GM12878 (cell line): ENCODE data around the gene CNNM4. TPM values are rescaled to one million over a fixed set of nuclear protein-coding genes. Genes with fewer than 3 reads are reported as not detected.

ENCODE experiments used
- ATAC-seq: fragments of 200-7000 bp; cut with Tn5 transposase; 3 replicates; pipeline ENCODE4 v1.9.1; 2020; ENCODE audit warnings: mild to moderate bottlenecking, moderate library complexity
- BruUV-seq: library from RNA; stranded (reverse); fragments of 400-500 nt; replicated peaks from 2 replicates; lab custom pipeline; 2021; lab: Mats Ljungman, UMichigan
- CTCF ChIA-PET: fragments of 300-600 bp; sonication (Branson Sonifier 250); formaldehyde crosslinking; extraction: SDS; loops from one replicate; lab custom pipeline; 2021; ENCODE audit warnings: inconsistent platforms; lab: Yijun Ruan, JAX
- POLR2A ChIA-PET: fragments of 350-600 bp; formaldehyde crosslinking; extraction: SDS; loops from one replicate; lab custom pipeline; 2021; ENCODE audit warnings: inconsistent platforms; lab: Charles Lee
- RAD21 ChIA-PET: fragments of 300-600 bp; sonication (Branson Sonifier 250); formaldehyde crosslinking; loops from one replicate; lab custom pipeline; 2023; ENCODE audit warnings: antibody characterized with exemption; ENCODE audit not compliant: unreplicated experiment; lab: Charles Lee
- SMC1A ChIA-PET: fragments of 300-600 bp; sonication (Branson Sonifier 250); formaldehyde crosslinking; loops from one replicate; lab custom pipeline; 2023; ENCODE audit not compliant: unreplicated experiment, uncharacterized antibody; lab: Charles Lee
- DNase-seq: peaks from one replicate; pipeline ENCODE4 v3.0.0-alpha.2; 2011; ENCODE audit warnings: low read depth, low spot score
- FAIRE-seq: peaks from 3 replicates; lab custom pipeline; 2011; peaks lifted over from hg19 to GRCh38; lab: Jason Lieb, UNC
- H2AFZ ChIP-seq: 2 replicates; pipeline ENCODE4 v1.6.0; 2011; ENCODE audit warnings: low read depth, low read length, control low read depth; ENCODE audit not compliant: control insufficient read depth
- H3K27ac ChIP-seq: 2 replicates; pipeline ENCODE4 v1.5.1; 2011; ENCODE audit warnings: control low read depth; ENCODE audit not compliant: control insufficient read depth, insufficient read depth
- H3K27me3 ChIP-seq, 2 experiments: replicated peaks in 1 of 2; 2 replicates each; pipeline versions ENCODE4 v1.6.0 to v1.6.1; 2011; ENCODE audit warnings: low read length in 1 of 2; ENCODE audit not compliant: control insufficient read depth in 2 of 2, insufficient read depth in 2 of 2
- H3K36me3 ChIP-seq, 2 experiments: 2 replicates each; pipeline ENCODE4 v1.5.1; 2011; ENCODE audit warnings: low read length in 1 of 2; ENCODE audit not compliant: control insufficient read depth in 2 of 2, insufficient read depth in 2 of 2
- H3K4me1 ChIP-seq: 2 replicates; pipeline ENCODE4 v1.6.1; 2011; ENCODE audit warnings: mild to moderate bottlenecking, low read length, moderate library complexity, mixed read lengths; ENCODE audit not compliant: control insufficient read depth, insufficient read depth
- H3K4me2 ChIP-seq: 2 replicates; pipeline ENCODE4 v1.6.0; 2011; ENCODE audit warnings: control low read depth; ENCODE audit not compliant: control insufficient read depth, insufficient read depth
- H3K4me3 ChIP-seq: fragments of 200-600 bp; sonication (generic); 2 replicates; pipeline ENCODE4 v1.5.1; 2016
- H3K79me2 ChIP-seq: 2 replicates; pipeline ENCODE4 v1.6.0; 2011; ENCODE audit warnings: low read length; ENCODE audit not compliant: control insufficient read depth, insufficient read depth
- H3K9ac ChIP-seq: 2 replicates; pipeline ENCODE4 v1.8.0; 2011; ENCODE audit warnings: low read length, control low read depth, mixed read lengths; ENCODE audit not compliant: control insufficient read depth, insufficient read depth
- H3K9me3 ChIP-seq: replicated peaks from 3 replicates; pipeline ENCODE4 v1.5.1; 2011; ENCODE audit warnings: mild to moderate bottlenecking, low read length; ENCODE audit not compliant: control insufficient read depth, insufficient read depth
- H4K20me1 ChIP-seq: 2 replicates; pipeline ENCODE4 v1.6.0; 2011; ENCODE audit not compliant: control insufficient read depth, insufficient read depth
- FOXM1 ChIP-seq: IDR thresholded peaks from 2 replicates; pipeline ENCODE4 v1.6.1; 2012; ENCODE audit warnings: low read depth, mild to moderate bottlenecking, inconsistent platforms, low read length, moderate library complexity
- NBN ChIP-seq: fragments of 450-650 bp; IDR thresholded peaks from 2 replicates; pipeline ENCODE4 v1.6.1; 2016
- NFIC ChIP-seq: IDR thresholded peaks from 2 replicates; pipeline ENCODE4 v1.6.1; 2012; ENCODE audit warnings: low read depth, mild to moderate bottlenecking, inconsistent platforms, low read length, moderate library complexity
- POLR2A ChIP-seq: IDR thresholded peaks from 2 replicates; pipeline ENCODE4 v1.6.1; 2011; ENCODE audit warnings: low read depth, mild to moderate bottlenecking, low read length
- REST ChIP-seq: IDR thresholded peaks from 2 replicates; pipeline ENCODE4 v1.6.1; 2012; ENCODE audit warnings: mild to moderate bottlenecking, low read depth, low read length
- STAT1 ChIP-seq: fragments of 450-650 bp; conservative IDR thresholded peaks from 2 replicates; pipeline ENCODE4 v1.6.1; 2014; ENCODE audit warnings: antibody characterized with exemption, mild to moderate bottlenecking
- WGBS: methylation state at CpG from one replicate; pipeline ENCODE4 v1.1.6; 2016; ENCODE audit warnings: low lambda C conversion rate; ENCODE audit not compliant: insufficient replicate concordance, insufficient coverage; ENCODE audit errors: missing lambda C conversion rate; 5-methylcytosine and 5-hydroxymethylcytosine counted together
- in situ Hi-C: fragments of 300-500 bp; cut with MboI; formaldehyde crosslinking; loops from 9 replicates; pipeline ENCODE4 v1.14.3; 2018; ENCODE audit warnings: mixed read lengths
- intact Hi-C: fragments of 100-400 bp; cut with micrococcal nuclease; formaldehyde crosslinking; loops from one replicate; pipeline ENCODE4 v1.14.2; 2022; ENCODE audit not compliant: unreplicated experiment
- polyA plus RNA-seq, 11 experiments: library from polyadenylated mRNA; depleted of rRNA in 4 of 11; unstranded in 6 of 11; stranded (reverse) in 5 of 11; fragments of >200 nt; fragmentation: Nextera tagmentation in 4 of 11; fragmentation: Illumina TruSeq in 1 of 11; extraction: Ambion mirVana in 4 of 11; extraction: Trizol in 1 of 11; gene quantifications; 1 replicate in 1 of 11; 2 replicates in 10 of 11; pipeline versions ENCODE4 v1.2.1 to v1.2.3, GENCODE V29; 2011 to 2016; ENCODE audit warnings: inconsistent platforms in 2 of 11, missing spikeins in 2 of 11, low read depth in 1 of 11
- total RNA-seq, 4 experiments: library from RNA; depleted of rRNA in 3 of 4; stranded (reverse); fragments of >200 nt in 3 of 4; fragmentation: Illumina TruSeq in 1 of 4; extraction: Trizol in 1 of 4; gene quantifications; 2 replicates each; pipeline versions ENCODE4 v1.2.1 to v1.2.3, GENCODE V29; 2013 to 2021

CNNM4 gene
- total and polyA plus RNA-seq, 10 of the 15 experiments (the other 5 are each of a cell fraction or from before 2014, with no cell fraction given): 2.4 to 13.8 (median 8.1) TPM

GRCh38 chr2:96733931-96734330 is 26.8 kb upstream of the CNNM4 start:
- in situ Hi-C loops (no loop called here), intact Hi-C loops (no loop called here)
- Histone ChIP-seq H3K4me1 (no peaks in the 10 kb centered on the region), H3K4me3 (no peak overlapping the region), H4K20me1 (no peaks in the 10 kb centered on the region), H3K27me3 (no peaks in the 10 kb centered on the region), H3K79me2 (peaks cover 4% of the 10 kb centered on the region), H2AFZ (no peak overlapping the region), H3K9ac (no peak overlapping the region), H3K27ac (no peak overlapping the region), H3K9me3 (no peaks in the 10 kb centered on the region), H3K4me2 (no peak overlapping the region), H3K36me3 (peaks cover 1 to 11% of the 10 kb centered on the region in 2 experiments)
- DNase-seq (no peak), FAIRE-seq (no peak), ATAC-seq (no peak)
- RAD21 ChIA-PET: no interaction called here
- TF ChIP-seq REST (no peak), NFIC (no peak), POLR2A (no peak), FOXM1 (no peak), NBN (no peak), STAT1 (no peak)
- SMC1A ChIA-PET: interaction anchor here (3.4 kb wide), 1 partner anchor 30 kb away, joined by 12 read pairs; no protein-coding TSS in a partner anchor
- 57% methylated on average over 3 of the region's 3 CpGs for WGBS
- CTCF ChIA-PET: interaction anchor here (1.1 to 2.1 kb wide), 2 partner anchors 10 to 27 kb away, joined by 3 to 4 read pairs; partner anchors contain the start of gene CNNM4
- POLR2A ChIA-PET: no interaction called here
- BruUV-seq: no TSS peak
